Rectal smooth muscle tissue (tissue), 1 donor: Measurements from ENCODE around the gene SIX5.
"Not testable (repeated sequence)": the region's sequence is repeated elsewhere in the genome, so short reads cannot be mapped to it uniquely, and the experiment has no call there.

Experiments used
- H3K27ac ChIP-seq: one replicate; pipeline ENCODE4 v1.7.0; 2013; ENCODE audit warnings: low read depth, low read length, inconsistent platforms
- H3K27me3 ChIP-seq: one replicate; pipeline ENCODE4 v1.7.0; 2013; ENCODE audit warnings: low read length; ENCODE audit not compliant: control insufficient read depth, insufficient read depth
- H3K36me3 ChIP-seq: one replicate; pipeline ENCODE4 v1.7.0; 2013; ENCODE audit warnings: low read length; ENCODE audit not compliant: control insufficient read depth, insufficient read depth
- H3K4me1 ChIP-seq: one replicate; pipeline ENCODE4 v1.7.0; 2013; ENCODE audit warnings: low read length; ENCODE audit not compliant: control insufficient read depth, insufficient read depth
- H3K4me3 ChIP-seq: one replicate; pipeline ENCODE4 v1.7.0; 2013; ENCODE audit warnings: low read length
- H3K9ac ChIP-seq: one replicate; pipeline ENCODE4 v1.7.0; 2013; ENCODE audit warnings: low read length

The SIX5 gene

GRCh38 chr19:45729800-45730290 lies 39.2 kb downstream of the SIX5 start:
- Histone ChIP-seq H3K27ac (peak overlapping the region; percentile 52), H3K27me3 (no peaks in the 10 kb centered on the region), H3K9ac (peak overlapping the region; percentile 42), H3K4me1 (peaks cover 8% of the 10 kb centered on the region), H3K36me3 (no peaks in the 10 kb centered on the region), H3K4me3 (peak overlapping the region; percentile 84)

GRCh38 chr19:45728683-45729082 lies 40.4 kb downstream of the SIX5 start:
- not testable (repeated sequence) for H3K4me1 ChIP-seq, H3K36me3 ChIP-seq, H3K27me3 ChIP-seq, H3K27ac ChIP-seq, H3K9ac ChIP-seq, H3K4me3 ChIP-seq

- not testable (repeated sequence) for H3K9ac ChIP-seq, H3K27me3 ChIP-seq, H3K4me1 ChIP-seq, H3K36me3 ChIP-seq, H3K27ac ChIP-seq, H3K4me3 ChIP-seq
Measured at GRCh38 chr19:45720065-45720464, 49.0 kb downstream of the SIX5 start.

- Histone ChIP-seq H3K4me1 (peaks cover 7% of the 10 kb centered on the region), H3K4me3 (peak overlapping the region; percentile 72), H3K9ac (peak overlapping the region; percentile 76), H3K36me3 (no peaks in the 10 kb centered on the region), H3K27ac (peak overlapping the region; percentile 95), H3K27me3 (no peaks in the 10 kb centered on the region)
Measured at GRCh38 chr19:45717983-45718650, 50.9 kb downstream of the SIX5 start.

- Histone ChIP-seq H3K4me1 (peaks cover 7% of the 10 kb centered on the region), H3K9ac (peak overlapping the region; percentile 76), H3K27me3 (no peaks in the 10 kb centered on the region), H3K4me3 (peak overlapping the region; percentile 82), H3K36me3 (peaks cover 2% of the 10 kb centered on the region), H3K27ac (peak overlapping the region; percentile 95)
Measured at GRCh38 chr19:45717131-45717982, 51.7 kb downstream of the SIX5 start.

GRCh38 chr19:45716359-45717130 lies 52.5 kb downstream of the SIX5 start:
- Histone ChIP-seq H3K4me3 (peak overlapping the region; percentile 82), H3K36me3 (peaks cover 2% of the 10 kb centered on the region), H3K4me1 (peaks cover 7% of the 10 kb centered on the region), H3K27me3 (no peaks in the 10 kb centered on the region), H3K27ac (peak overlapping the region; percentile 85), H3K9ac (peak overlapping the region; percentile 56)

GRCh38 chr19:45715139-45715538 lies 53.9 kb downstream of the SIX5 start:
- H3K36me3 ChIP-seq, result peaks cover 2% of the 10 kb centered on the region
- peaks cover 7% of the 10 kb centered on the region for H3K4me1 ChIP-seq
- H3K27ac ChIP-seq, result no peak overlapping the region
- H3K27me3 ChIP-seq, result no peaks in the 10 kb centered on the region
- no peak overlapping the region for H3K9ac ChIP-seq
- H3K4me3 ChIP-seq, result no peak overlapping the region
